KOPT-K1 (cell line): ENCODE data around the gene APC.
A peak's percentile ranks its signal among the peaks of the same experiment; 100 is the strongest.
"Not testable (repeated sequence)": the region's sequence is repeated elsewhere in the genome, so short reads cannot be mapped to it uniquely, and the experiment has no call there.

ENCODE experiments used
- H3K27ac ChIP-seq: fragments of 200-600 bp; sonication (generic); 2 replicates; pipeline ENCODE4 v1.5.1; 2016; ENCODE audit warnings: antibody characterized with exemption, mild to moderate bottlenecking, low read depth, low read length; ENCODE audit not compliant: poor library complexity, severe bottlenecking
- H3K36me3 ChIP-seq: fragments of 200-600 bp; sonication (generic); 2 replicates; pipeline ENCODE4 v1.5.1; 2017; ENCODE audit warnings: antibody characterized with exemption, mild to moderate bottlenecking, low read length, moderate library complexity; ENCODE audit not compliant: insufficient read depth
- H3K9me3 ChIP-seq: fragments of 200-600 bp; sonication (generic); 2 replicates; pipeline ENCODE4 v1.5.1; 2017; ENCODE audit warnings: antibody characterized with exemption, low read length, mild to moderate bottlenecking; ENCODE audit not compliant: insufficient read depth, poor library complexity, severe bottlenecking

Gene APC

DNA sequence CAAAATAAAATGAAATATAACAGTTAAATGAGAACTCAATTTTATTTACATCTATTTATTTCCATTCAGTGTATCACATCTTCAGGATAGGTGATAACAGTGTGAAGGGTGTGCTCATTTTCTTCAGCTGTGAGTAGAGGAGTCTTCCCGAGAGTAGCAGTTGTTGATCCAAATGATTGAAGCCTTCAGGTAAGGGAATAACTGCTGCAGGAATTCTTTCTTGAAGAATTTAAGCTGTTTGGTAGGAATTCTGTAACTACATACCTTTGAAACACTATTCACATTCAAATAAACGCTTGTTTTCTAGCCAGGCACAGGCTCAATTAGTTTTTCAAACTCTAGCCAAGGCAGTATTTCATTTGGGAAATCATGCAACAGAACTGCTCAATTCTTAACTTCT, 138.7 kb downstream of the APC start:
- Histone ChIP-seq H3K27ac (no peak overlapping the region), H3K36me3 (peaks cover 82% of the 10 kb centered on the region), H3K9me3 (no peaks in the 10 kb centered on the region)

DNA sequence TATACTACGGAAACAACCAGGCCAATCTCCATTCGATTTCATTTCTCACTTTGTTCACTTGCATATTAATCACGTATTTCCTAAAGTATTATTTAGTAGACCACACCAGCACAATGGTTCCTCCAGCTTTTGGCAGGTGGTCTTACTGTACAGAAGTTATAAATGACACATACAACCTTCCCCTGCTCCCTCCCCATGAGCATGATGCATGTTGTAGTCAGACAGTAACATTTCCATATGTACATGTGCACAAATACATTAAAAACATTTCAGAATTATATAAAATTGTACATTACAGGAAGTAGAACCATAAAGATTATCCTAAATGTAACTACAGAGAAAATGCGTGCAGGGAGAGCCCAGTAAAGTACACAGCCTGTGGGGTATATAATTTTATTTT, 140.4 kb downstream of the APC start:
- Histone ChIP-seq H3K36me3 (peaks cover 83% of the 10 kb centered on the region), H3K9me3 (no peaks in the 10 kb centered on the region), H3K27ac (peak overlapping the region; percentile 30)

DNA sequence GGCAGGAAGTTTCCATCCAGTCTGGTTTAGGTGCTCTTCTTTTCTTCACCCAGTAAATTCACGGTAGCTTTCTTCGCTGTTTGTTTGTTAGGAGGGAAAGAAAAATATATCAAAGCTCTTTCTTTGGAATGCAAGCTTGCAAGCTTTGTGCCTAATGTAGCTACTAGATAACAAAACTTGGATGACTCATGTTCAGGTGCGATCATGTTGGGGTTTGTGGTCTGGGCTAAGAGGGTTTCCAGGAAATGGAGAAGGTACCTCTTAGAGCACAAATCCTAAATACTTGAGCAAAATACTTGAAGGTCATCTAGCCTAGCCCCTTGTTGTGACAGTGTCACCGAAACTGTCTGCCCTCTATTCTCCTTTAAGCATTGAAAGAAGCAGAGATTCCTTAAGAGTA, 141.1 kb downstream of the APC start:
- Histone ChIP-seq H3K36me3 (peaks cover 84% of the 10 kb centered on the region), H3K9me3 (no peaks in the 10 kb centered on the region), H3K27ac (peak overlapping the region; percentile 30)

DNA sequence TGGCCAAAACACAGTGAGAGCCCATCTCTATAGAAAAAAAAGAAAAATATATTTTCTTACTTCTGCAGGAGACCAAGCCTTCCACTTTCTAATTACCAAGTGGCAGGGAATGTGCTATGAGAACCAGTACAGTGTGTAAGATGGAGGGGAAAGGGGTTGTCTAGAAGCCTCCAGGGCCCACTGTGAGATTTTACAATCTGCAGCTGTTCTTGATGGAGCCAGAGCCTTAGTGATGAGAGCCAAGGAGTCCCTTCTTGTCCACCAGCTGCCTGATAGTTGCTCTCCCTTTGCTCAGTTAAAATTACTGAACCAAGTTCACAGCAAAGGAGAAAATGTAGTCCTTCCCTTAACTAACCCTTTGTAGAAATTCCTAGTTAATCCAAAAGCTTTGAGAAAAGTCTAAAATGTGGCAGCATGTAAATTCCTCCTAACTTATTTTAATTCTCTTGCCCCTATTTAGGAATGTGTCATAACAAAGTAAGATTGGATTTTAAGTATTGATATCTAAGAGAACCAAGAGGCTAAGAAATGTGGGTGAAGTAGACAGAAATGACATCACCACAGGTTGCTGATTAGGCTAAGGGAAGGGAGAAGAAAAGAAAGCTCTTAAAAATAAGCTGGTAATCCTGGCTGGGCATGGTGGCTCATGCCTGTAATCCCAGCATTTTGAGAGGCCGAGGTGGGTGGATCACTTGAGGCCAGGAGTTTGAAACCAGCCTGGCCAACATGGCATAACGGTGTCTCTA, 142.7 kb downstream of the APC start:
- Histone ChIP-seq H3K36me3 (peaks cover 84% of the 10 kb centered on the region), H3K27ac (no peak overlapping the region), H3K9me3 (no peaks in the 10 kb centered on the region)

DNA sequence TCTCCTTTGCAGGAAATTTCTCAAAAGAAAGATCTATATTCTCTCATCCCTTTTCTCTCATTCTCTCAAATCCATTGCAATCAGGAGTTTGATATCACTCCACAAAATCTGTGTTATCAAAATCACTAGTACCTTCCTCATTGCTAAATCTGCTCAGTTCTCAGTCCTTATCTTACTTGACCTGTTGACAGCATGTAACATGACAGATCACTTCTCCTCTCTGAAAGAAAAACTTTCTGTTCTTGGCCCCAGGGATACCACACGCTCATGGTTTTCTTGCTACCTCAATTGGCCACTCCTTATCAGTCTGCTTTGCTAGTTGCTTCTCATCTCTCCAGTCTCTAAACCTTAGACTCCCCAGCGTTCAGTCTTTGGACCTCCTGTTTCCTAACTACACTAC, 145.5 kb downstream of the APC start:
- no peak overlapping the region for H3K27ac ChIP-seq
- peaks cover 76% of the 10 kb centered on the region for H3K36me3 ChIP-seq
- H3K9me3 ChIP-seq: no peaks in the 10 kb centered on the region

DNA sequence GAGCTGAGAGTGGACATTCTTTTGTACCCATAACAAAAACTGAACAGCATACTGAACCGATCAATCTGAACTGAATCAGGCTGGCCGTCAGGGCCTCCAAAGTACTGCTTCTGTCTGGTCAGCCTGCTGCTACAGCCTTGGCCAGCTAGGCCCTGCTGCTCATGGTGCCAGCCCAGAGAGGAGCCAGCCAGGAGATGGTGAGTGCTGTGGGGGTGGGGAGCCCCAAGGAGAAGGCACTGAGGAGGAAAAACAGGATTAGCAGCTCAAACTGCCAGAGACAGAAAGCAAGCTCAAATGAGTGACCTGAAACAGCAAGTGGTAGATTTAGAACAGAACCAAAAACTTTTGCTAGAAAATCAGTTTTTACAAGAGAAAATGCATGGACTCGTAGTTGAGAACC, 147.3 kb downstream of the APC start:
- no peak overlapping the region for H3K27ac ChIP-seq
- no peaks in the 10 kb centered on the region for H3K9me3 ChIP-seq
- H3K36me3 ChIP-seq: peaks cover 82% of the 10 kb centered on the region

DNA sequence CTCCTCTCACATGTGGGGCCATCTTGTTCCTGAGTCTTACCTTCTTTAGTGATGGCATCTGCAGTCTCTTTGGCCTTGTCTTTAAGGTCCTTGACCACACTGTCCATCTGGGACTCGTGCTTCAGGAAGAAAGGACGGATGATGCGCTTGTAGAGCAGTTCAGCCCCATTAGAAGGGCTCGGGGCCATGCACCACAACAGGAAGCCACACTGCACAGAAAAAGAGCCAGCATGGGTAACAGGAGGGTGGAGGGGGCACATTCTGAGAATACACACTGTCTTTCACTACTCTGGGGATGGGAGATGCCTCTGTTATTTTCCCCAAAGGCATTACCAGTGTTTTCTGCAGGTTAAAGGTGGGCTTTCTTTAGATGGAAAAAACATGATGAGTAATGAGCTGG, 149.3 kb downstream of the APC start:
- Histone ChIP-seq H3K9me3 (no peaks in the 10 kb centered on the region), H3K27ac (peak overlapping the region; percentile 56), H3K36me3 (peaks cover 71% of the 10 kb centered on the region)

DNA sequence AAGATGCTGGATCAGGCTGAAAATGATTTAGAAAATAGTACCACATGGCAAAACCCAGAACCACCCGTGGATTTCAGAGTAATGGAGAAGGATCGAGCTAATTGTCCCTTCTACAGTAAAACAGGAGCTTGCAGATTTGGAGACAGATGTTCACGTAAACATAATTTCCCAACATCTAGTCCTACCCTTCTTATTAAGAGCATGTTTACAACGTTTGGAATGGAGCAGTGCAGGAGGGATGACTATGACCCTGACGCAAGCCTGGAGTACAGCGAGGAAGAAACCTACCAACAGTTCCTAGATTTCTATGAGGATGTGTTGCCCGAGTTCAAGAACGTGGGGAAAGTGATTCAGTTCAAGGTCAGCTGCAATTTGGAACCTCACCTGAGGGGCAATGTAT, 154.4 kb downstream of the APC start:
- H3K9me3 ChIP-seq, H3K27ac ChIP-seq: not testable (repeated sequence)
- peaks cover 70% of the 10 kb centered on the region for H3K36me3 ChIP-seq

DNA sequence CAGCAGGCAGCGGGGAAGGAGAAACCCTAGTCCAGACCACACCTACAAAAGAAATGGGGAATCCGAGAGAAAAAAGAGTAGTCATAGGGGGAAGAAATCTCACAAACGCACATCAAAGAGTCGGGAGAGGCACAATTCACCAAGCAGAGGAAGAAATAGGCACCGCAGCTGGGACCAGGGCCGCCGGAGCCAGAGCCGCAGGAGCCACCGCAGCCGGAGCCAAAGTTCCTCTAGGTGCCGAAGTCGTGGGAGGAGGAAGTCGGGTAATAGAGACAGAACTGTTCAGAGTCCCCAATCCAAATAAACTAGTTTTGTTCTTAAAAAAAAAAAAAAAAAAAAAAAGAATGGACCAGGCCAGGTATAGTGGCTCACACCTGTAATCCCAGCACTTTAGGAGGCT, 155.1 kb downstream of the APC start:
- H3K27ac ChIP-seq: no peak overlapping the region
- H3K36me3 ChIP-seq: peaks cover 71% of the 10 kb centered on the region
- no peaks in the 10 kb centered on the region for H3K9me3 ChIP-seq

DNA sequence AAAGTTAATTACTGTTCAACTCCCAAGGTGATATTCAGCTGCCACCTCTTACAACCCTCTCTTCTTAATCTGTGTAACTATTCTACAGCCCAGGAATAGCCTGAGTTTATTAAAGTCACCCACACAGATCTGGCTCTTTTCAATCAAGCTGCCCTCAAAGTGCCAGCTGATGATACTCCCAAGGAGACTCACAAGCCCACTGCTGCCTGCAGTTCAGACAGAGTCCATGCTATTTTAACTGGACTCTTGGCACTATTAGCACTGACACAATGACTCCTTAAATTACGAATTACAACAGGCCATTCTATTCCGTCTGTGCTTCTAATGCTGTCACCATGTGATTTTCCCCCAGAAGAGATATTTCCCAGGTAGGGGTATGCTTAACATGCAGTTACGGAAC, 158.0 kb downstream of the APC start:
- Histone ChIP-seq H3K9me3 (no peaks in the 10 kb centered on the region), H3K27ac (no peak overlapping the region), H3K36me3 (peaks cover 85% of the 10 kb centered on the region)
